Right cardiac atrium (tissue), 5 donors: ENCODE data around the gene LRAT. TPM values are rescaled to one million over a fixed set of nuclear protein-coding genes. Genes with fewer than 3 reads are reported as not detected.

Experiments
- ATAC-seq, 2 donors: fragments of 200-7000 bp; cut with Tn5 transposase; one replicate each; pipeline versions ENCODE4 v1.8.0 to v1.9.1; 2020; ENCODE audit warnings: moderate library complexity in 2 of 2, mild to moderate bottlenecking in 1 of 2
- DNase-seq, 3 donors: peaks; one replicate each; pipeline ENCODE4 v3.0.0-alpha.2; 2020
- H3K27ac ChIP-seq: one replicate; pipeline ENCODE4 v1.5.1; 2013; ENCODE audit warnings: mild to moderate bottlenecking, low read length, control low read depth, moderate library complexity
- H3K27me3 ChIP-seq: one replicate; pipeline ENCODE4 v1.6.1; 2013; ENCODE audit not compliant: control insufficient read depth, insufficient read depth
- H3K4me1 ChIP-seq: one replicate; pipeline ENCODE4 v1.6.1; 2013; ENCODE audit warnings: low read length; ENCODE audit not compliant: control insufficient read depth, insufficient read depth
- H3K4me3 ChIP-seq: one replicate; pipeline ENCODE4 v1.5.1; 2013; ENCODE audit warnings: low read length, control low read depth
- H3K9me3 ChIP-seq: one replicate; pipeline ENCODE4 v1.6.1; 2013; ENCODE audit warnings: low read length; ENCODE audit not compliant: control insufficient read depth
- WGBS: extraction: QIAGEN DNeasy Blood & Tissue Kit; methylation state at CpG from one replicate; pipeline ENCODE4 v1.1.7; 2013; 5-methylcytosine and 5-hydroxymethylcytosine counted together
- intact Hi-C, 4 donors: fragments of 100-400 bp; cut with DNase I; formaldehyde crosslinking; loops; one replicate each; pipeline versions ENCODE4 v1.11.0 to v1.14.0; 2022 to 2023
- polyA plus RNA-seq: library from polyadenylated mRNA; stranded (reverse); fragments of 200-250 nt; gene quantifications from one replicate; pipeline ENCODE4 v1.2.3, GENCODE V29; 2013
- total RNA-seq, 4 donors: library from RNA; stranded (reverse); fragmentation: NEBNext Ultra II Directional; extraction: Animal tissue kit (Norgen Biotek cat#: 25700); gene quantifications; one replicate each; pipeline ENCODE4 v1.2.1, GENCODE V29; 2021
- donor health status: healthy with polysubstance abuse.
- donor health status: DM: no; HTN: yes; CAD: no.
- donor health status: DM: no; HTN: no; CAD: no.
- donor health status: DM: no; HTN: yes; CAD: no; lungs with severe emphysema.
- donor health status: DM: yes; HTN: yes; CAD: no.

The LRAT gene
- total and polyA plus RNA-seq, 5 donors: 0.02 to 0.06 TPM; not detected in 3

- 90% methylated on average over 1 of the region's 1 CpG for WGBS
- ATAC-seq (no peak), DNase-seq (no peak)
- H3K27me3 ChIP-seq: no peaks in the 10 kb centered on the region
- H3K27ac ChIP-seq: no peak overlapping the region
- no peaks in the 10 kb centered on the region for H3K9me3 ChIP-seq
- intact Hi-C loops: loop anchor here in 2 of 4 donors (10.0 kb wide), 1 partner anchor 223 kb away; the partner anchor contains the start of gene PLRG1 (in 2 of the 2)
- no peaks in the 10 kb centered on the region for H3K4me1 ChIP-seq
- no peak overlapping the region for H3K4me3 ChIP-seq
These were observed 34.5 kb downstream of the LRAT start for GRCh38 chr4:154778264-154778663.

- Histone ChIP-seq H3K9me3 (no peaks in the 10 kb centered on the region), H3K27me3 (no peaks in the 10 kb centered on the region), H3K27ac (no peak overlapping the region), H3K4me1 (no peaks in the 10 kb centered on the region), H3K4me3 (no peak overlapping the region)
- WGBS: 44% methylated on average over 3 of the region's 3 CpGs
- intact Hi-C loops: loop anchor here in 2 of 4 donors (10.0 kb wide), 1 partner anchor 225 kb away; the partner anchor contains the start of gene PLRG1 (in 2 of the 2)
- no peak for ATAC-seq
- no peak for DNase-seq
These were observed 35.7 kb downstream of the LRAT start for GRCh38 chr4:154779362-154779947.

GRCh38 chr4:154781126-154781982 lies 37.6 kb downstream of the LRAT start, which contains the start of gene RBM46:
Gene RBM46 (plus strand): TSS chr4:154781272. CDS start chr4:154796753, 15,481 bp downstream.
- Histone ChIP-seq H3K27me3 (no peaks in the 10 kb centered on the region), H3K27ac (no peak within 1 kb of the TSS), H3K9me3 (no peaks in the 10 kb centered on the region), H3K4me3 (no peak within 1 kb of the TSS), H3K4me1 (no peaks in the 10 kb centered on the region)
- intact Hi-C loops: no loop called here
- ATAC-seq: peak in 1 of 2 donors; percentile 26
- 72% methylated on average over 76 of the region's 76 CpGs for WGBS
- DNase-seq: peak in 2 of 3 donors; percentile 39 to 40

GRCh38 chr4:154781983-154782293 lies 38.1 kb downstream of the LRAT start:
- H3K9me3 ChIP-seq: no peaks in the 10 kb centered on the region
- H3K27ac ChIP-seq: no peak overlapping the region
- intact Hi-C loops: no loop called here
- 80% methylated on average over 18 of the region's 18 CpGs for WGBS
- no peak for ATAC-seq
- no peaks in the 10 kb centered on the region for H3K27me3 ChIP-seq
- no peak overlapping the region for H3K4me3 ChIP-seq
- no peaks in the 10 kb centered on the region for H3K4me1 ChIP-seq
- DNase-seq: peak in 1 of 3 donors; percentile 27

Other genes starting within 250 kb of the LRAT start
- 10 to 100 TPM; 42.5 to 53.0 (median 50.8) TPM for gene PLRG1, start 193.6 kb upstream of the LRAT start, total RNA-seq
- 24.6 TPM for gene PLRG1, start 193.6 kb upstream of the LRAT start, polyA plus RNA-seq
- 1 to 10 TPM in 1 of 4 donors, not detected in 3; 1.8 TPM for gene FGB, start 181.0 kb upstream of the LRAT start, total RNA-seq
- gene FGB, start 181.0 kb upstream of the LRAT start, polyA plus RNA-seq: 0.38 TPM
- gene FGA, start 153.3 kb upstream of the LRAT start, total RNA-seq: 1 to 10 TPM in 1 of 4 donors, not detected in 3; 2.1 TPM
- 0.32 TPM for gene FGA, start 153.3 kb upstream of the LRAT start, polyA plus RNA-seq
- gene FGG, start 131.3 kb upstream of the LRAT start, total RNA-seq: 1 to 10 TPM in 1 of 4 donors, not detected in 3; 1.8 TPM
- 0.45 TPM for gene FGG, start 131.3 kb upstream of the LRAT start, polyA plus RNA-seq
- gene RBM46, start 37.3 kb downstream of the LRAT start, total RNA-seq: not detected
- gene RBM46, start 37.3 kb downstream of the LRAT start, polyA plus RNA-seq: not detected